CD8-positive, alpha-beta memory T cell (primary cell): ENCODE measurements around the gene GPSM1. TPM values are rescaled to one million over a fixed set of nuclear protein-coding genes. Genes with fewer than 3 reads are reported as not detected.
"Not testable (repeated sequence)": the region's sequence is repeated elsewhere in the genome, so short reads cannot be mapped to it uniquely, and the experiment has no call there.

Experiments used
- CTCF ChIA-PET: fragments of 350-600 bp; sonication (Branson Sonifier 250); formaldehyde crosslinking; loops from one replicate; lab custom pipeline; 2021; ENCODE audit warnings: antibody characterized with exemption; lab: Charles Lee
- POLR2A ChIA-PET: fragments of 350-600 bp; sonication (Branson Sonifier 250); formaldehyde crosslinking; loops from one replicate; lab custom pipeline; 2021; ENCODE audit warnings: antibody characterized with exemption; lab: Charles Lee
- DNase-seq, 5 donors: peaks; one replicate each; pipeline versions ENCODE4 v3.0.0 to v3.0.0-alpha.2; 2020 to 2022; ENCODE audit warnings: mixed read lengths in 1 of 5
- H3K27ac ChIP-seq: one replicate; pipeline ENCODE4 v1.7.0; 2013; ENCODE audit warnings: low read depth, mild to moderate bottlenecking, low read length, moderate library complexity
- H3K27me3 ChIP-seq: 2 replicates; pipeline ENCODE4 v1.7.0; 2013; ENCODE audit warnings: low read length, mild to moderate bottlenecking; ENCODE audit not compliant: insufficient read depth, poor library complexity, severe bottlenecking
- H3K36me3 ChIP-seq: 2 replicates; pipeline ENCODE4 v1.7.0; 2013; ENCODE audit warnings: mild to moderate bottlenecking, low read length, moderate library complexity; ENCODE audit not compliant: insufficient read depth
- H3K4me1 ChIP-seq: 2 replicates; pipeline ENCODE4 v1.7.0; 2013; ENCODE audit warnings: mild to moderate bottlenecking, low read length, moderate library complexity; ENCODE audit not compliant: insufficient read depth
- H3K4me3 ChIP-seq: 2 replicates; pipeline ENCODE4 v1.7.0; 2013; ENCODE audit warnings: mild to moderate bottlenecking, low read length
- H3K9me3 ChIP-seq: 2 replicates; pipeline ENCODE4 v1.7.0; 2013; ENCODE audit warnings: mild to moderate bottlenecking, low read length
- H3K27ac Mint-ChIP-seq, 8 donors: one replicate each; pipeline ENCODE4 v1.8.0; 2020 to 2021; ENCODE audit warnings: mixed read lengths in 8 of 8, mild to moderate bottlenecking in 6 of 8, inconsistent platforms in 3 of 8, moderate library complexity in 3 of 8
- H3K27me3 Mint-ChIP-seq, 2 donors: one replicate each; pipeline ENCODE4 v1.8.0; 2020 to 2021; ENCODE audit warnings: mixed read lengths in 2 of 2, mild to moderate bottlenecking in 1 of 2, moderate library complexity in 1 of 2
- H3K36me3 Mint-ChIP-seq, 3 donors: one replicate each; pipeline ENCODE4 v1.8.0; 2020 to 2021; ENCODE audit warnings: mixed read lengths in 3 of 3, inconsistent platforms in 1 of 3, mild to moderate bottlenecking in 1 of 3
- H3K4me1 Mint-ChIP-seq, 3 donors: one replicate each; pipeline ENCODE4 v1.8.0; 2020 to 2021; ENCODE audit warnings: mixed read lengths in 3 of 3, inconsistent platforms in 1 of 3, mild to moderate bottlenecking in 1 of 3
- H3K4me3 Mint-ChIP-seq, 7 donors: one replicate each; pipeline ENCODE4 v1.8.0; 2020 to 2021; ENCODE audit warnings: mixed read lengths in 7 of 7, mild to moderate bottlenecking in 6 of 7, moderate library complexity in 4 of 7, inconsistent platforms in 2 of 7
- H3K9me3 Mint-ChIP-seq, 5 donors: one replicate each; pipeline ENCODE4 v1.8.0; 2020 to 2022; ENCODE audit warnings: mixed read lengths in 5 of 5, mild to moderate bottlenecking in 3 of 5, moderate library complexity in 2 of 5, inconsistent platforms in 1 of 5
- polyA plus RNA-seq: library from polyadenylated mRNA; unstranded; fragments of 300-500 nt; fragmentation: Illumina TruSeq; gene quantifications from one replicate; pipeline ENCODE4 v1.2.3, GENCODE V29; 2021
- total RNA-seq, 2 experiments: library from RNA; stranded (reverse); gene quantifications; one replicate each; pipeline ENCODE4 v1.2.3, GENCODE V29; 2021

Gene GPSM1
- total and polyA plus RNA-seq, 3 experiments from 2014 or later, result 1.7 to 7.5 (median 6.8) TPM

- Mint-ChIP-seq H3K9me3 (no peaks in the 10 kb centered on the region), H3K4me1 (peaks cover 44 to 61% (median 48%) of the 10 kb centered on the region in 3 donors), H3K36me3 (peaks cover 0 to 39% (median 2%) of the 10 kb centered on the region in 3 donors), H3K4me3 (peak overlapping the region in 4 of 7 donors; percentile 8 to 74 (median 40)), H3K27ac (peak overlapping the region in 6 of 8 donors; percentile 36 to 90 (median 81)), H3K27me3 (no peaks in the 10 kb centered on the region)
- Histone ChIP-seq H3K4me3 (no peak overlapping the region), H3K9me3 (no peaks in the 10 kb centered on the region), H3K27ac (no peak overlapping the region), H3K4me1 (peaks cover 55% of the 10 kb centered on the region), H3K27me3 (no peaks in the 10 kb centered on the region), H3K36me3 (peaks cover 13% of the 10 kb centered on the region)
- POLR2A ChIA-PET, result interaction anchor here (0.5 kb wide), 1 partner anchor 70 kb away, joined by 3 read pairs; no protein-coding TSS in a partner anchor
- CTCF ChIA-PET, result interaction anchor here (0.7 to 1.8 kb wide), 6 partner anchors 8 to 63 kb away, joined by 3 to 13 read pairs (median 4); partner anchors contain the start of genes DNLZ, ENTR1 and PMPCA
- DNase-seq, result no peak
Measured at GRCh38 chr9:136401173-136401922, 74.0 kb downstream of the GPSM1 start.

DNA sequence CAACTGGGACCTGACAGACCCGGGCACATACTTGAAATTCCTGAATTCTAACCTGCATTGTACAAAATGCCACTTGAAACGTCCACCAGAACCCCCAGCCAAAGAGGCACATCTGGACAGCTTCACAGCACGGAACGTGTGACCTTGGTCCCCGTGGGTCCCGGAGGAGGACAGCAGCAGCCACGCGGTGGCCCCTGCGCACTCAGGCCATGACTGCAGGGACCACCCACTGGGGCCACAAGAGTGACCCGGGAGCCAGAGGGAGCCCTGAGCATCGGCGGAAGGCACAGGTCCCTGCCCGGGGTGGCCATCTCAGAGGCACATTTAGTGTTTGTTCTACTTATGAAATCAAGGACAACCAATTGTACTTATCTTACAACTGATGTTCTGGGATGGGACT, 74.7 kb downstream of the GPSM1 start:
- Mint-ChIP-seq H3K36me3 (peaks cover 0 to 36% (median 0%) of the 10 kb centered on the region in 3 donors), H3K27me3 (no peaks in the 10 kb centered on the region), H3K4me3 (peak overlapping the region in 3 of 7 donors; percentile 28 to 37 (median 32)), H3K4me1 (peaks cover 42 to 65% (median 48%) of the 10 kb centered on the region in 3 donors), H3K27ac (peak overlapping the region in 7 of 8 donors; percentile 32 to 88 (median 66)), H3K9me3 (no peaks in the 10 kb centered on the region)
- H3K36me3 ChIP-seq, result peaks cover 13% of the 10 kb centered on the region
- H3K4me1 ChIP-seq, result peaks cover 55% of the 10 kb centered on the region
- H3K4me3 ChIP-seq, result no peak overlapping the region
- H3K27me3 ChIP-seq, result no peaks in the 10 kb centered on the region
- no peak for DNase-seq
- H3K9me3 ChIP-seq, result no peaks in the 10 kb centered on the region
- H3K27ac ChIP-seq, result no peak overlapping the region
- ChIA-PET POLR2A (no interaction called here), CTCF (interaction anchor here (1.4 to 1.8 kb wide), 2 partner anchors 8 to 12 kb away, joined by 4 to 13 read pairs; partner anchors contain the start of genes ENTR1 and PMPCA)

DNA sequence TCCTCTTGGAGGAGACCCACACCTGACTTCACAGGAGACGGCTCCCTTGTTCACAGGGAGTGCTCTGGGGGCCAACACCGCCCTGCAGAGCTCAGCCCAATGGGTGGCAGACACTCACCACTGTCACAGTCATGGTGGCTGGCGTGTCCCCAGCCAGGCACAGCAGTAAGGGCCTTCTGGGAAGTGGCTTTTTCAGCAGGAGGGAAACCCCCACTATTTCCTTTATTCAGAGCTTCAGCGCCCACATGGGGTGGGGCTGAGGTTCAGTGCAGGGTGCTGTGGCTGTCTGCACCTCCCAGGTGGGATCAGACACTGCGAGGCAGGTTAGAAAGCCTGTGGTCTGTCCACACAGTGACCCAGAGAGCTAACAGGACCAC, 76.2 kb downstream of the GPSM1 start:
- H3K36me3 ChIP-seq, result peaks cover 12% of the 10 kb centered on the region
- H3K9me3 ChIP-seq, result no peaks in the 10 kb centered on the region
- H3K4me1 ChIP-seq, result peaks cover 51% of the 10 kb centered on the region
- H3K4me1 Mint-ChIP-seq, result peaks cover 45 to 67% (median 49%) of the 10 kb centered on the region in 3 donors
- no peaks in the 10 kb centered on the region for H3K9me3 Mint-ChIP-seq
- no peaks in the 10 kb centered on the region for H3K27me3 Mint-ChIP-seq
- H3K4me3 Mint-ChIP-seq, result peak overlapping the region; percentile 50 to 85 (median 72)
- peak overlapping the region; percentile 50 to 99 (median 92) for H3K27ac Mint-ChIP-seq
- H3K4me3 ChIP-seq, result no peak overlapping the region
- peak; percentile 64 to 83 (median 70) for DNase-seq
- ChIA-PET CTCF (no interaction called here), POLR2A (interaction anchor here (0.8 to 1.6 kb wide), 3 partner anchors 19 to 55 kb away, joined by 3 to 8 read pairs (median 3); partner anchors contain the start of gene DNLZ)
- H3K27ac ChIP-seq, result peak overlapping the region; percentile 51
- peaks cover 0 to 40% (median 0%) of the 10 kb centered on the region in 3 donors for H3K36me3 Mint-ChIP-seq
- no peaks in the 10 kb centered on the region for H3K27me3 ChIP-seq

DNA sequence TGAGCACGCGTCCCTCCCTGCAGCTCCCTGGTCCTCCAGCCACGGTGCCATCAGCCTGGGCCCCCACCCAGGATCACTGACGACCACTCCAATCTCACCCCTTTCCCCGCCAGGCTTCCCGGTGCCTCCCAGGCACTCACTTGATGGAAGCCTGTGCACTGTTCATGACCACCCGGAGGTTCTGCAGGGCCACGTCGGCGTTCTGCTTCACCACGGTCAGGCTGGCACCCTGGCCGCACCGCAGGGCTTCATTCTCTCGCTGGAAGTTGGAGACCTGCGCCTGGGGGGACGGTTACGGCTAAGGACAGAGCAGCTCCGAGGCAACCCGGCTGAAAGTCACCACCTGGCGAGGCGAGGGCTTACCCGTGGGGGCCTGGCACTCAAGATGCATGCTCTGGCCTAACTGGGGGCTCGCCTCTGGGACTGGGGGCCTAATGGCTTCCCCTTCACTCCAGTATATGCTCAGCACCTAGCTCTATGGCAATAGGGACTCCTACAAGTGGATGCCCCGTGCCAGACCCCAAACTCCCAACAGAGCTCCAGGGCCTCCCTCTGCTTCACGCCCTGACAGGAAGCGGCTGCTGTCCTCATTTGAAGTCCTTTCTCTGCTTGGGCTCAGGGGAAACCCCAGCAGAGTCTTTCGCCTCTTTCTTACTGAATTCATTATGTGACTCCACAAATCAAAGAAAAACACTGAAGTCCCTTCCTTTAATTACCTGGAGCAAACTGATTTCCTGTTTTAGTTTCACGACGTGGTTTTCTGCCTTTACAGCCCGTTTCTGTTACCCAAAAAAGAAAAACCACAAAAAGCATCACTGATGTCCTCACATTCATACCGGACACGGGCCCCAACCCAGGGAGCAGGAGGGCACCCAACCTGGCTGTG, 76.8 kb downstream of the GPSM1 start:
- DNase-seq, result peak in 4 of 5 donors; percentile 17 to 46 (median 28)
- H3K4me3 Mint-ChIP-seq, result peak overlapping the region; percentile 62 to 85 (median 72)
- peaks cover 43 to 66% (median 49%) of the 10 kb centered on the region in 3 donors for H3K4me1 Mint-ChIP-seq
- H3K27ac Mint-ChIP-seq, result peak overlapping the region; percentile 50 to 99 (median 92)
- H3K9me3 ChIP-seq, result no peaks in the 10 kb centered on the region
- H3K36me3 Mint-ChIP-seq, result peaks cover 0 to 41% (median 2%) of the 10 kb centered on the region in 3 donors
- POLR2A ChIA-PET, result interaction anchor here (1.1 to 1.6 kb wide), 2 partner anchors 20 to 41 kb away, joined by 3 to 8 read pairs; partner anchors contain the start of gene DNLZ
- no peaks in the 10 kb centered on the region for H3K9me3 Mint-ChIP-seq
- H3K4me3 ChIP-seq, result no peak overlapping the region
- H3K36me3 ChIP-seq, result peaks cover 8% of the 10 kb centered on the region
- no peaks in the 10 kb centered on the region for H3K27me3 ChIP-seq
- H3K27ac ChIP-seq, result peak overlapping the region; percentile 51
- CTCF ChIA-PET, result interaction anchor here (0.6 kb wide), 1 partner anchor 15 kb away, joined by 3 read pairs; no protein-coding TSS in a partner anchor
- no peaks in the 10 kb centered on the region for H3K27me3 Mint-ChIP-seq
- H3K4me1 ChIP-seq, result peaks cover 51% of the 10 kb centered on the region

DNA sequence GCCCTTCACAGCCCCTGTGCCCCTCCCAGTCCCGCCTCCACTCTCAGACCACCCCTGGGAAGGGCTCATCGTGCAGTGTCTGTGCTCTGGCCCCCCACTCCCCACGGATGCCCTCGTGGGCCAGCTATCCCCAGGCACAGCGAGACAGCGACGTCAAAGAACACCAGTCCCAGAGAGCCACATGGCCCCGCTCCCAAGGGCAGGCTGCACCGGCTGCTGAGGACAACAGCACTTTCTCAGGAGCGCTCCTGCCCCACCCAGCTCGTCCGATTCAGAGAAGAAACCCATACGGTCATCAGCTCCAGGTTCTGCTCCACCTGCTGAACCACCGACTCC, 77.4 kb downstream of the GPSM1 start:
- Mint-ChIP-seq H3K36me3 (peaks cover 0 to 40% (median 2%) of the 10 kb centered on the region in 3 donors), H3K4me1 (peaks cover 46 to 69% (median 54%) of the 10 kb centered on the region in 3 donors), H3K27ac (peak overlapping the region; percentile 66 to 99 (median 92)), H3K9me3 (no peaks in the 10 kb centered on the region), H3K4me3 (peak overlapping the region in 6 of 7 donors; percentile 63 to 89 (median 72)), H3K27me3 (no peaks in the 10 kb centered on the region)
- no peak for DNase-seq
- peak overlapping the region; percentile 29 for H3K27ac ChIP-seq
- ChIA-PET CTCF (interaction anchor here (0.6 kb wide), 1 partner anchor 15 kb away, joined by 3 read pairs; no protein-coding TSS in a partner anchor), POLR2A (no interaction called here)
- H3K4me1 ChIP-seq, result peaks cover 53% of the 10 kb centered on the region
- H3K36me3 ChIP-seq, result peaks cover 8% of the 10 kb centered on the region
- no peaks in the 10 kb centered on the region for H3K27me3 ChIP-seq
- no peaks in the 10 kb centered on the region for H3K9me3 ChIP-seq
- H3K4me3 ChIP-seq, result no peak overlapping the region

DNA sequence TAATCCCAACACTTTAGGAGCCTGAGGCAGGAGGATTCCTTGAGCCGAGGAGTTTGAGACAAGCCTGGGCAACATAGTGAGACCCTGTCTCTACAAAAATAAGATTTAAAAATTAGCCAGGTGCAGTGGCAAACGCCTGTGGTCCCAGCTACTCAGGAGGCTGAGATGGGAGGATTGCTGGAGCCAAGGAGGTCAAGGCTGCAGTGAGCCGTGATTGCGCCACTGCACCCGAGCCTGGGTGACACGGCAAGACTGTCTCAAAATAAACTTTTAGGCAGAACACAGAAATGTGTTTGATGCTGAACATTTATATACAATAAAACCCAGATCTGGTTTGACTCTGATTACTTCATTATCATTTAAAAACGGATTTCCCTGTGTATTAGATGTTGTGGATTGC, 78.1 kb downstream of the GPSM1 start:
- ChIA-PET CTCF (no interaction called here), POLR2A (interaction anchor here (0.6 kb wide), 1 partner anchor 446 kb away, joined by 7 read pairs; no protein-coding TSS in a partner anchor)
- peak overlapping the region in 3 of 7 donors; percentile 16 to 83 (median 28) for H3K4me3 Mint-ChIP-seq
- Histone ChIP-seq H3K36me3 (peaks cover 8% of the 10 kb centered on the region), H3K27ac (no peak overlapping the region), H3K4me3 (no peak overlapping the region), H3K27me3 (no peaks in the 10 kb centered on the region), H3K4me1 (peaks cover 49% of the 10 kb centered on the region), H3K9me3 (no peaks in the 10 kb centered on the region)
- no peaks in the 10 kb centered on the region for H3K27me3 Mint-ChIP-seq
- H3K36me3 Mint-ChIP-seq, result peaks cover 0 to 44% (median 2%) of the 10 kb centered on the region in 3 donors
- no peak for DNase-seq
- H3K4me1 Mint-ChIP-seq, result peaks cover 48 to 72% (median 56%) of the 10 kb centered on the region in 3 donors
- H3K27ac Mint-ChIP-seq, result peak overlapping the region in 5 of 8 donors; percentile 42 to 99 (median 92)
- H3K9me3 Mint-ChIP-seq, result no peaks in the 10 kb centered on the region

DNA sequence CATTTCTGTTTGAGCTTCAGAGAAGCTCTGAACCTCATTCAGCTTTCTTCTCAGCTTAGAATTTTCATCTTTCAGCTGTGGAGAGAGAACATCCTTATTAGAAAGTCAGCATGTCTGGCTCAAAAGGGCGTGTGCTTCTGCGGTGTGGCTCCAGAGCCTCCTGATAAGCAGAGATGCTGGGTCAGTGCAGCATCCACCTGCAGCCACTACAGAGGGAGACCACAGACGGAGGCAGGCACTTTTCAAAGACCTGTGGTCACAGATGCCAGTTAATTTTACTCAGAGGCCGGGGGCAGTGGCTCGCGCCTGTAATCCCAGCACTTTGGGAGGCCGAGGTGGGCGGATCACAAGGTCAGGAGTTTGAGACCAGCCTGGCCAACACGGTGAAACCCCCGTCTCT, 78.6 kb downstream of the GPSM1 start:
- H3K4me3 ChIP-seq, CTCF ChIA-PET, H3K9me3 ChIP-seq, H3K27me3 Mint-ChIP-seq, H3K27ac ChIP-seq, H3K27me3 ChIP-seq, DNase-seq, H3K9me3 Mint-ChIP-seq, H3K36me3 ChIP-seq: not testable (repeated sequence)
- peaks cover 0 to 48% (median 2%) of the 10 kb centered on the region in 3 donors for H3K36me3 Mint-ChIP-seq
- H3K27ac Mint-ChIP-seq, result peak overlapping the region in 3 of 8 donors; percentile 42 to 99 (median 72)
- H3K4me1 Mint-ChIP-seq, result peaks cover 47 to 73% (median 58%) of the 10 kb centered on the region in 3 donors
- POLR2A ChIA-PET, result interaction anchor here (0.6 kb wide), 1 partner anchor 447 kb away, joined by 7 read pairs; no protein-coding TSS in a partner anchor
- peaks cover 47% of the 10 kb centered on the region for H3K4me1 ChIP-seq
- peak overlapping the region in 2 of 7 donors; percentile 28 to 74 for H3K4me3 Mint-ChIP-seq
